Ureter (tissue), 1 donor: ENCODE data around the gene METTL18. TPM values are rescaled to one million over a fixed set of nuclear protein-coding genes. Genes with fewer than 3 reads are reported as not detected.
"Not testable (repeated sequence)": the region's sequence is repeated elsewhere in the genome, so short reads cannot be mapped to it uniquely, and the experiment has no call there.

Experiments
- DNase-seq: peaks from one replicate; pipeline ENCODE4 v3.0.0-alpha.2; 2020; ENCODE audit warnings: low spot score
- total RNA-seq: library from RNA; stranded (reverse); gene quantifications from one replicate; pipeline ENCODE4 v1.2.4, GENCODE V29; 2023
- donor health status: DM: yes; HTN: yes; CAD: no.

The METTL18 gene
- total RNA-seq: 11.4 TPM

- DNase-seq: peak; percentile 92
These were observed at the start of gene METTL18 for GRCh38 chr1:169794530-169795416. TSS of gene METTL18 (minus strand) at chr1:169794907. CDS start at chr1:169793695, 1,212 bp downstream.

GRCh38 chr1:169838942-169839341, 44.2 kb upstream of the METTL18 start:
- no peak for DNase-seq

GRCh38 chr1:169836198-169836597, 41.5 kb upstream of the METTL18 start:
- no peak for DNase-seq

GRCh38 chr1:169835647-169836046, 40.9 kb upstream of the METTL18 start:
- DNase-seq: no peak

DNA sequence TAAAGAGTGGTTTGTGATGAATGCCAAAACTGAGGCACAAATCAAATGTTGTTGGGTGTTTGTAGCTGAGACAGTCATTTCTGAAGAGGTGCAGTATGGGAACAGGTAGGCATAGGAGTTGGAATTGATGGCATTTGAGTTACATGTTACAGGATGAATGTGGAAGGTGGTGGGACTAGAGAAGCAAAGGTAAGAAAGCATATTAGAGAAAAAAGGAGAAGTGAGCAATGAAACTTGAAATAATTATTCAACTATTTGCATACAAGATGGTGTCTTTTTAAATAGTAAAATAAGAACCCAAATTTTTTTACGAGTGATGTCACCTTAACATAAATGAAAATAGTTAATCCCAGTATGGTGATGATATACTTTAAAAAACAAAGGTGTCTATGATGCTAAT, 40.2 kb upstream of the METTL18 start:
- DNase-seq: no peak

DNA sequence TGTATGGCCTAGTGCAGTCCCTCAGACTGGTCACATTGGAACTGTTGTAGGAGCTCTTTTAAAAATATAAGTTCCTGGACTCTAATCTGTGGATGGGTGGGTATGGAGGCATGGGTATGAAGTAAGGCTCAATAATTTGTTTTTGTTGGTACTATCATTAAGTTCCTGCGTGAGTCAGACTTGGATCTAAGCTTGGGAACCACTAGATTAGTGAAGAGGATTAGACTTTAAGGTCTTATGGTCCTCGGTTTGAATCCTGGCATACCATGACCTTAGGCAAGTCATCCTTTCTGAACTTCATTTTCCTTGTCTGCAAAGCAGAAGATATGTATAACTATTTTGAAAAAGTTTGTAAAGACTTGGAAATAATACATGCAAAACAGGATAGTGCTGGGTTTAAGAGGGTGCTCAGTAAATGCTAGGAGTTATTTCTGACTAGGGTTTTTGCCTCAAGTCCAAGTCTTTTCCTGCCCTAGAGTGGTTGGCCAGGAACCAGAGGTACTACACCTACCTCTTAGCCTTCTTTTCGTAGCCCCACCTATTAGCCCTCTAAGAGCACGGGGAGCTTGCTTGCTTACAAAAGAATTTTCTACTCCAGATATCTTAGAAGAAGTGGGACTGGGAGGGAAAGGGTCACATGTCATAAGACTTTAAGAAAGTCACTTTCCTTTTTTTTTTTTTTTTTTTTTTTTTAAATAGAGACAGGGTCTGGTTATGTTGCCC, 38.6 kb upstream of the METTL18 start:
- DNase-seq: no peak

- no peak for DNase-seq
These were observed 35.0 kb upstream of the METTL18 start for GRCh38 chr1:169829671-169830070.

- DNase-seq: no peak
These were observed 29.4 kb upstream of the METTL18 start for GRCh38 chr1:169824153-169824552.

GRCh38 chr1:169821500-169821899, 26.8 kb upstream of the METTL18 start:
- no peak for DNase-seq

GRCh38 chr1:169816617-169817016, 21.9 kb upstream of the METTL18 start:
- DNase-seq: no peak

DNA sequence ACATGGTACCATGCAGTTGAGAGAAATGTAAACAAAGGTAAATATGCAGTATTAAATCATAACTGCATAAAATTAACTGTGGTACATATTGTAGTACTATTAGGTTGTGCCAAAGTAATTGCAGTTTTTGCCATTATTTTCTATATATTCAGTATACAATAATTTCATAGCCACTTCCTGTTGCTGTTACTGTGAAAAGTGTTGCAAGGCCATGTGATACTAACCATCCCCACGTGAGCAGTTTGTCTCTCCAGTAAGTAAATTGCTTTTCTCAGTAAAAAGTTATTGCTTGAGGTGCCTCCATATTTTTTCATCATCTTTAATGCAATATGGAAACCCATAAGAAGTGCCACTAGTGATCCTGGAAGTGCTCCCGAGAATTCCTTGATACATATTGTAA, 19.6 kb upstream of the METTL18 start:
- DNase-seq: no peak

DNA sequence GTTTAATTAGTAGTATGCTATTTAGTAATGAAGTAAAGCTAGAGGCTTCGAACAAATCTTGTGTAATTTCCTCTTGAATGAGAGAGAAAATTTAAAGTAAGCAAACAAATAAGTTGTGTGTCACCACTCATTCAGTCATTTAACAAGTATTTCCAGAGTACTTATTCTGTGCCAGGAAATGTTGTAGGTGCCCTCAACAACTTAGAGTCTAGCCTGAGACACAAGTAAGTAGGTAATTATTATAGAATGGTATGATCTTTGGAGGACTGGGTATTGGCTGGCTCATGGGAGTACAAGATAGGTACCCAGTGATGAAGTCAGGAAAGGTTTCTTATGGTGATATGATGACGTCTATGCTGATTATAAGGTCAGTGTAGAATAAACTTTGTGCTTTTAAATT, 17.4 kb upstream of the METTL18 start:
- no peak for DNase-seq

GRCh38 chr1:169811418-169812035, 16.8 kb upstream of the METTL18 start:
- not testable (repeated sequence) for DNase-seq

DNA sequence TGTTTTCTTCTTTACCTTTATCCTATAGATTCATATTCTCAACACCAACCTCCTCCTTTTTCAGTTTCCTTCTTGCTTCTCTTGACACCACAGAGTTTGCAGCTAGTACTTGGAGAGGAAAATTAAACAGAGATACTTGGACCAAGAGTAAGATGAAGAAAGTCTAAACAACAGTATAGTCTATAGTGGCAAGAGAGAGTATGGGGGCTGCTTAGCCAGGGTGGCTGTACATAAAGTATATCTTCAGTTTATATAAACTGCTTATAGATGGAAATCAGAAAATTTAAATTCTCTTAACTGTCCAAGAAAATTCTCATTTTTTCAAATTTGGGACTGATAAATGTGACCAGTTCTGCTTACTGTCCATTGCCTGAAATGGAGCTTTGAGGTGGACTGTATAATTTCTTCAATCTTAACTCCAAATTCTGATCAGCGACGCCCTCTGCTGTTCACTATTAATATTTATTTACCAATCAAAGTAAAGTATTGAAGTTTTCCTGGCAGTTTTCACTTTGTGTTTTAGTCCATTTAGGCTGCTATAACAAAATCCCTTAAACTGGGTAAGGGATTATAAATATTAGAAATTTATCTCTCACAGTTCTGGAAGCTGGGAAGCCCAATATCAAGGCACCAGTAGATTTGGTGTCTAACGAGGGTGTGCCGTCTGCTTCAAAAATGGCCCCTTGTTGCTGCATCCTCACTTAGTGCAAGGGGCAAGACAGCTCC, 14.8 kb upstream of the METTL18 start:
- DNase-seq: no peak

GRCh38 chr1:169804941-169805340, 10.2 kb upstream of the METTL18 start:
- DNase-seq: no peak

- DNase-seq: no peak
These were observed 8.2 kb upstream of the METTL18 start for GRCh38 chr1:169802888-169803287.

- DNase-seq: no peak
These were observed 2.6 kb upstream of the METTL18 start for GRCh38 chr1:169797281-169797680.

DNA sequence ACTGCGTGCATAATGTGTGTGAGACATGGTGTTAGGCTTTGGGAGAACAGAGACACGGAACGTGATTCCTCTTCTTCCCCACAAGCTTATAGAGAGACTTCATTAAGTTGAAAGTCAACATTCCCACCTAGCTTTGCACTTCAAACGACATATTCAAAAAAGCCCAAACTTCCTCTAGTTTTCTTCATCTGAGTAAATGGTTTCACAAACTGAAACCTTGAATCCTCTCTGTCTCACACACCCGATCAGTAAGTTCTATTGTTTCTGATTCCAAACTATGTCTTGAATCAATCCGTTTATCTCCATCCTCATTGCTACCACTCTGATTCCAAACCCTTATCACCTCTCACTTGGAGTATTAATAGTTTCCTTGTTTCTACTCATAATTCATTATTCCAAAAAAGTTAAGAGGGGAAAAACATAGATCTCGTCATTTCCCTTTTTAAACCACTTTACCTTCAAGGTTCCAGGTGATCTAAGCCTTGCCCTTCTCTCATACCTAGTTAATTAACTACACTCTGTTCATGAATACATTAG, 1.6 kb upstream of the METTL18 start:
- DNase-seq: no peak

- DNase-seq: no peak
These were observed 980 bp upstream of the METTL18 start for GRCh38 chr1:169795687-169796086.

DNA sequence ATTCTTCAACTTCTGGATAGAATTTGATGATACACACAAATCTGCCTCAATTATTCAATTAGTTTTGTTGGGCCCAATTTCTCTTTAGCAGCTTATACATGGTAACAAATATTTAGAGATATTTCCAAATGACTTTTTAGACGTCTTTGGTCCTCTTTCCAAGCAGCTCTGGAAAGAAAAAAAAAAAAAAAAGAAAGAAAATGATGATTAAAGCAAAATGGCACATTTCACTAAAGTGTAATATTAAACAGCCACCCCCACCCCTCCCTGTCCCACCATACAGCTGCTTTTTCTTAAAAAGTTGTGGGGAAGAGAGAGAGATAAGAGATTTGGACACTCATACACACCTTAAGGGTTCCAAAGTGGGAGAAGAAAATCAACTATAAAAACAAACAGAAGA, 977 bp downstream of the METTL18 start:
- no peak for DNase-seq

DNA sequence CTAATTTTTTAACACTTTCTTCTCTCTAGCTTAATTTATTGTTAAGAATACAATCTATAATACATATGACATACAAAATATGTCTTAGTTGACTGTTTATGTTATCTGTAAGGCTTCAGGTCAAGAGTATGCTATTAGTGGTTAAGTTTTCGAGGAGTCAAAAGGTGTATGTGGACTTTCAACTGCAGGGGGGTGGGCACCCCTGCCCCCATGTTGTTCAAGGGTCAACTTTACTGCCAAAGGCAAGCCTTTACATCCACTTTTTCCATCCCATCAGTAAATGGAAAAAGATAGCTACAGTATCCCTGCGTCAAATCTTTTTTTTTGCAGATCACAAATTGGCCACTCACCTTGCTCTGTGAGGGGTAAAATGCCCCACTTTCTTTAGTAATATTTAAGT, 6.3 kb downstream of the METTL18 start:
- DNase-seq: no peak

DNA sequence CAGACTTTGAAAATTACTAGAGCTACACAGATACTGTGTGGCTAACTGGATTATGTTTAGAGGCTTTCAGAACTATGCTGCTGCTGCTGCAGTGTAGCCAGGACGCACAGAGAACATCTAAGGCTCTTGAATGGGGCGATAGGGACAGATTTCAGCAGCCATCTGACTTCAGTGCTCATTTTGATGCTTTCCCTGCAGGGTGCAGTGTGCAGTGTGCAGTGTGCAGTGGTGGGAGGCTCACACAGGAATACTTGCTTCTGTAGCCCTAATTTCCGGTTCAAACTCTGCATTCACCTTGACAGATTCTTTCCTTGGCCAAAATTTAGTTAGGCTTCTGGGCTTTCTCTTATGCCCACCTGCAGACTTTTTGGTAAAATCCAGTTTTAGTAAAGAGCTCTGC, 7.7 kb downstream of the METTL18 start:
- no peak for DNase-seq
